ENCODE data around the gene ACAT1. TPM values are rescaled to one million over a fixed set of nuclear protein-coding genes. Genes with fewer than 3 reads are reported as not detected.

The ACAT1 gene
- total and polyA plus RNA-seq, 10 donors, result 33.8 to 106 (median 55.0) TPM

- 67 to 76% (median 73%) methylated on average over 2 of the region's 2 CpGs for WGBS, 5 donors
- DNase-seq, result no peak
Measured at GRCh38 chr11:108135845-108136544, 14.6 kb downstream of the ACAT1 start.

GRCh38 chr11:108137212-108137611 lies 15.8 kb downstream of the ACAT1 start:
- peaks cover 0 to 95% (median 45%) of the 10 kb centered on the region in 6 donors for H3K36me3 ChIP-seq
- no peaks in the 10 kb centered on the region for H3K27me3 ChIP-seq (replicated peaks in 1 of 7)
- WGBS, 5 donors, result 89 to 100% (median 97%) methylated on average over 1 of the region's 1 CpG

More at GRCh38 chr11:108135845-108136544, 14.6 kb downstream of the ACAT1 start:
- Histone ChIP-seq H3K4me1 (peaks cover 0 to 11% (median 0%) of the 10 kb centered on the region in 6 donors), H3K9me3 (no peaks in the 10 kb centered on the region), H3K27me3 (replicated peaks in 1 of 7) (no peaks in the 10 kb centered on the region), H3K4me3 (no peak overlapping the region), H3K36me3 (peaks cover 0 to 90% (median 36%) of the 10 kb centered on the region in 6 donors), H3K27ac (no peak overlapping the region)
- TF ChIP-seq POLR2AphosphoS5 (IDR thresholded peaks at IDR 0.05) (no peak), CTCF (IDR thresholded peaks at IDR 0.05 in 8 of 11, conservative IDR thresholded peaks at IDR 0.05 in 3 of 11) (peak in 2 of 11 experiments; percentile 11 to 14), POLR2A (IDR thresholded peaks at IDR 0.05) (no peak)
- intact Hi-C loops (cut with DNase I; ENCODE audit: low total_unique reads), result no loop called here

GRCh38 chr11:108142304-108142703 lies 20.9 kb downstream of the ACAT1 start:
- H3K4me1 ChIP-seq, result no peaks in the 10 kb centered on the region
- 90 to 98% (median 94%) methylated on average over 7 of the region's 7 CpGs for WGBS, 5 donors
- H3K27ac ChIP-seq, result no peak overlapping the region
- intact Hi-C loops (cut with DNase I; ENCODE audit: low total_unique reads), result no loop called here
- H3K9me3 ChIP-seq, result no peaks in the 10 kb centered on the region
- no peak overlapping the region for H3K4me3 ChIP-seq
- no peak for DNase-seq
- H3K27me3 ChIP-seq (replicated peaks in 1 of 7), result no peaks in the 10 kb centered on the region
- H3K36me3 ChIP-seq, result peaks cover 0 to 100% (median 69%) of the 10 kb centered on the region in 6 donors
- TF ChIP-seq POLR2A (IDR thresholded peaks at IDR 0.05) (no peak), POLR2AphosphoS5 (IDR thresholded peaks at IDR 0.05) (no peak), CTCF (IDR thresholded peaks at IDR 0.05 in 8 of 11, conservative IDR thresholded peaks at IDR 0.05 in 3 of 11) (no peak)

More at GRCh38 chr11:108137212-108137611, 15.8 kb downstream of the ACAT1 start:
- H3K9me3 ChIP-seq, result no peaks in the 10 kb centered on the region
- H3K27ac ChIP-seq, result no peak overlapping the region
- peaks cover 0 to 11% (median 0%) of the 10 kb centered on the region in 6 donors for H3K4me1 ChIP-seq
- intact Hi-C loops (cut with DNase I; ENCODE audit: low total_unique reads), result no loop called here
- no peak overlapping the region for H3K4me3 ChIP-seq
- TF ChIP-seq CTCF (IDR thresholded peaks at IDR 0.05 in 8 of 11, conservative IDR thresholded peaks at IDR 0.05 in 3 of 11), result no peak
- no peak for TF ChIP-seq POLR2A (IDR thresholded peaks at IDR 0.05)
- no peak for TF ChIP-seq POLR2AphosphoS5 (IDR thresholded peaks at IDR 0.05)
- DNase-seq, result no peak

GRCh38 chr11:108144615-108145014 lies 23.2 kb downstream of the ACAT1 start:
- DNase-seq, result no peak
- H3K27ac ChIP-seq, result no peak overlapping the region
- no peaks in the 10 kb centered on the region for H3K27me3 ChIP-seq (replicated peaks in 1 of 7)
- WGBS, 5 donors, result 78 to 94% (median 91%) methylated on average over 3 of the region's 3 CpGs
- TF ChIP-seq POLR2AphosphoS5 (IDR thresholded peaks at IDR 0.05) (no peak), CTCF (IDR thresholded peaks at IDR 0.05 in 8 of 11, conservative IDR thresholded peaks at IDR 0.05 in 3 of 11) (no peak), POLR2A (IDR thresholded peaks at IDR 0.05) (no peak)
- no peaks in the 10 kb centered on the region for H3K4me1 ChIP-seq
- H3K36me3 ChIP-seq, result peaks cover 0 to 100% (median 81%) of the 10 kb centered on the region in 6 donors
- H3K4me3 ChIP-seq, result no peak overlapping the region
- no peaks in the 10 kb centered on the region for H3K9me3 ChIP-seq
- intact Hi-C loops (cut with DNase I; ENCODE audit: low total_unique reads), result no loop called here
